Activated CD4-positive, alpha-beta T cell treated with anti-CD3 and anti-CD28 coated beads, Interleukin-2, amount 50 U/mL, for 1 hour (primary cell): ENCODE measurements around the gene CASKIN1.

Source experiments
- DNase-seq: peaks from one replicate; pipeline ENCODE4 v3.0.0-alpha.2; 2020

The CASKIN1 gene

DNA sequence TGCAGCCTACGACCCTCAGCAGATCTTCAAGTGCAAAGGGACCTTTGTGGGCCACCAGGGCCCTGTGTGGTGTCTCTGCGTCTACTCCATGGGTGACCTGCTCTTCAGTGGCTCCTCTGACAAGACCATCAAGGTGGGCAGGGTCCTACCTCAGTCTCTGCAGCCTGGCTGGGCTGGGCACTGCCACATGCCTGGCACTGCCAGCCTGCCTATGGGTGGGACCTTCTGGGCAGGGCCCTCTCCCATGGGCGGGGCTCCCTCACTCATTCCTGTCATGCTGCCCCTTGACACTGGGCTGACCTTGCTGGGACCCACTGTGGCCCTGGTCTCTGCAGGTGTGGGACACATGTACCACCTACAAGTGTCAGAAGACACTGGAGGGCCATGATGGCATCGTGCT is 22.5 kb downstream of the CASKIN1 start:
- no peak for DNase-seq

DNA sequence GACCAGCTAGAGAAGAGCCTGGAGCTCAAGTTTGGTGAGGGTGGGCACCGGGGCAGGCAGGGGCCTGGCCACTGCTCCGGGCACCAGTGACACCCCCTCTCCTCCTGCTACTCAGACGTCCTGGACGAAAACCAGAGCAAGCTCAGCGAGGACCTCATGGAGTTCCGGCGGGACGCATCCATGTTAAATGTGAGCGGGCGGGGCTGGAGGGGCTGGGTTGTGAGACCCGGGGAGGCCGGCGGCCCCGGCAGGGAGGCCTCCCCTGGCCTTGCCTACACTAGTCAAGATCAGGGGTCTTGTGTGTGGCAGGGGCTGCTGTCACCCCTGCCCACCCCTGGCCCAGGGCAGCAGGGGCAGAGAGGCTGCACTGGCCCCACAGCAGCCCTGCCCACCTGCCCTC is 23.0 kb downstream of the CASKIN1 start:
- DNase-seq, result no peak

DNA sequence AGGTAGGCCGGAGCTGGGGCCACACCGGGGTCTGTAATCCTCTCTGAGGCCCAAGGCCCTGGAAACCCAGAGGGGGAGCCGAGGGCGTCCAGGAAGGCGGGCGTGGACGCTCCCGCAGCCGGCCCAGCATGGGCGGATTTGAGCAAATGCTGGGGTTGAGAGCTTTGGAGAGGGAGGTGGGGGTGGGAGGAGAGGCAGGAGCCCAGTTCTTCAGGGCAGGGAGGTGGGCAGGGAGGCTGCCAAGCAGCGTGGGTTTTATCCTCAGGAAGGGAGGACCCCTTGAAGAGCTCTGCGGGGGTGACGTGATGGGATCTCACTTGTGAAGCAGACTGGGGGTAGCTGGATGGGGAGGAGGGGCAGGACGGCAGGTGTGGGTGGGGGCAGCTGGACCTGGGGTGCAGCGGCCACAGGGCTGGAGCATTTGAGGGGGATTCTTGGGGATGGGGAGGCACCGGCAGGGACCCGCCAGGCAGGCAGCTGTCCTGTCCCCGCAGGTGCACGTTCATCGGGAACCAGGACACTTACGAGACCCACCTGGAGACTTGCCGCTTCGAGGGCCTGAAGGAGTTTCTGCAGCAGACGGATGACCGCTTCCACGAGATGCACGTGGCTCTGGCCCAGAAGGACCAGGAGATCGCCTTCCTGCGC is 23.6 kb downstream of the CASKIN1 start:
- no peak for DNase-seq

DNA sequence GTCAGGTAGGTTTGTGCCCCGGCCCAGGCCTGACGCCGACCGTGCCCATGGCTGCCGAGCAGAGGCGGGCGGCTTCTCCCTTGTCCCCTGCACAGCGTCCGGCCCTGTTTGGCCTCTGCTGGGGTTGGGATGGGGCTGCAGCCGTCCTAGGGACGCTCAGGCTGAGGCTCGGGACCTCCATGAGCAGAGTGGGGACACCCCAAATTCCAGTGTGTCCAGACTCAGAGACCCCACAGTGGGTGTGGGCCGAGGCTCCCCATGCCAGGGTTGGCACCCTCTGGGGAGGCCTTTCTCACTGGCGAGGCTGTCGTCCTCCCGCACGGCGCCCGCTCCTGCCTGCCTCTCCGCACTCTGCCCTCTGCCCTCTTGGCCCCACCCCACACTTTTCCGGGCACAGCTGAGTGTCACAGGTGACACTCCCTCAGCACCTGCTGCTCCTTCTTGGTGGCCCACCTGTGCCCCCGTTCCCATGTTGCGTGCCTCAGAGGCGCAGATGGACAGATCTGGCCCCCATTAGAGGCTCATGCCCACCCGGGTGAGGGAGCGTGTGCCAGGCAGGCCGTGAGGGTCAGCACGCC is 24.7 kb downstream of the CASKIN1 start:
- DNase-seq, result no peak

DNA sequence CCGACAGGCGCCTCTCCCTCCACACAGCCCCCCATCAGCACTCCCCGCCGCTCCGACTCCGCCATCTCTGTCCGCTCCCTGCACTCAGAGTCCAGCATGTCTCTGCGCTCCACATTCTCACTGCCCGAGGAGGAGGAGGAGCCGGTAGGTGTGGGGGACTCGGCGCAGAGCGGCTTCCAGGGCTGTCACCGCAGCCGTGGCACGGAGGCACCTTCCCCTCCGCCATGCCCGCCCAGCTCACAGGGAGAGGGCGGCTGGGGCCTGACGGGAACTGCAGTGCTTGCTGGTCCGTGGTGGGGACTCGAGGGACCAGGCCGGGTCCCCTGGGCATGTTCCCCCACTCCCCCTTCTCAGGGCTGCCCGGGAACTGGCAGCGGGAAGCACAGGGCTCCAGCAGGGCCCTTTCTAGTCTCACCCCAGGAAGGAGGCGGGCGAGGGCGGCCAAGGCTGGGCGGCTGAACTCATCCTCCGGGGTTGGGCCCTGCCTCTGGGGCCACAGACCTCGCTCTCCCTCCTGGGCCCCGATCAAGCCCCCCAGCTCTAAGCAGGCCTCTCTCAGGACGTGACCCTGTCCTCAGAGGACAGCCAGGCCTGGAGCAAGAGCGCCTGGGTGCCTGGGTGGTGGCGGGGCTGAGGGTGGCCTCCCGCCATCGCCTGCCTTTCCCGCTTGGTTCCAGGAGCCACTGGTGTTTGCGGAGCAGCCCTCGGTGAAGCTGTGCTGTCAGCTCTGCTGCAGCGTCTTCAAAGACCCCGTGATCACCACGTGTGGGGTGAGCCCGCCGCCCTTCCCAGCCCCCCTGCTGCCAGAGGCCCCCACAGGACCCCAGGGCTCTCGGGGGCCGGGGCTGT is 25.6 kb downstream of the CASKIN1 start:
- no peak for DNase-seq

DNA sequence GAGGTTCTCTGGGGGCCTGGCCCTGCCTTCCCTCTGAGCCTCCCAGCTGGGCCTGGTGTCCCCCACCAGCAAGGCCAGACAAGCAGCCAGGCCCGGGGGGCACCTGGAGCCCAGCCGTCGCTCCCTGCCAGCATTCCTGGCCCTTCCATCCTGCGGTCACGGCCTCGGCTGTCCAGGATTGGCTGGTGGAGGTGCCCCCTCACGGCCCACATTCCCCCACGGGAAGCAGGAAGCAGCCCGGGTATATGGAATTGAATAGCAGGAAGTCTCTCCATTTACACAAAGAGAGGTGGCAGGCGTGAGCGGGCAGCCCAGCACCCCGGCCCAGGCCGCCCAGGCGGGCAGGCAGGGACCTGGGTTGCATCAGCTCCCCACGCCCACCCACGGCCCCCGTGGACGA is 26.3 kb downstream of the CASKIN1 start:
- DNase-seq, result no peak

DNA sequence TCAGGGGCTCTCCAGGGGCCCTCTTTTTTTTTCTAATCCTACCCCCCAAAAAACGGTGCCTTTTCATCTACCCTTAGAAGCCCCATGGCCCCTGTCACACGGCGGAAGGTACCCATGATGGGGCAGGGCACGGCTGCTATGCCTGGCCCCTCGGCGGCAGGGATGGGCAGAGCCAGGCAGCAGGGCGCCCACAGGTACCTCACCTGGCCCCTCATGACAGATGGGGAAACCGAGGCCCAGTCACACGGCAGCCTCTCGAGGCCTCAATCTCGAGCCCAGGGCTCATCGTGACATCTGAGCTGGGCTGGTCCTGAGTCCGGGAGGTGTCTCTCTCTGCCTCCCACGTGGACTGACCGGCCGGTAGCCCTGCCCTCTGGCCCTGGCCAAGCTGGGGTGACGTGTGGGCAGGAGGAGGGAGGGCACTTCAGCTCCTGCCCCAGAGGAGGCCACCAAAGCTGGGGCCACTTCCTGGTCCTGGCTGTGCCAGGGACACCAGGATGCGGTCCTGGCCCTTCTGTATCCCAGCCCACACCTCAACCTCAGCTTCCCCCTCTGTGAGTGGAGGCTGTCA is 29.3 kb downstream of the CASKIN1 start:
- no peak for DNase-seq

DNA sequence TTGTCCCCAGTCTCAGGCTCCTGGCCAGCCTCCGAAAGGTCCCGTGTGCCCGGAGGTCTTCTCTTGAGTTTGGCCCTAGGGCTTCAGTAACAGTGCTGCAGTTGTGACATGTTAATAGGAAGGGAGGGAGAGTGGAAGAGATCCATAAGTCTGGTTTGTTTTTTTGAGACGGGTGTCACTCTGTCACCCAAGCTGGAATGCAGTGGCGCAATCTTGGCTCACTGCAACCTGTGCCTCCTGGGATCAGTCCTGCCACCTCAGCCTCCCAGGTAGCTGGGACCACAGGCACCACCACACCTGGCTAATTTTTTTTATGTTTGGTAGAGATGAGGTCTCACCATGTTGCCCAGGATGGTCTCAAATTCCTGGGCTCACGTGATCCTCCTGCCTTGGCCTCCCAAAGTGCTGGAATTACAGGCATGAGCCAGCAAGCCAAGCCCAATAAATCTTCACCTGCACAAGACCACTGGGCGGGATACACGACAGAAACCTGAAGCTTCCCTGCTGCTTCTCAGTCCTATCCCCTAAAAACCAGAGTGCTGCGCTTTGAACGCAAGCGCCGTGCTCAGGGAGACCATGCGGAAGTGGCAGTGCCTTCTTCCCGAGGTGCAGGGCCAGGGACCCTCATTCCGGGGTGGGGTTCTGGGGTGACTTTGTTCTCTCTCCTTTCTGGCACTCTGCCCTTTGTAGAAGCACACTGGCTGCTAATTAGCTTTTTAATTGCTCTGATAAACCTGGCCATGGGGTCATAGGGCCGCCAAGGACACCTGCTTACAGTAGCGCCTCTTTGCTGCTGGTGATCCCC is 29.9 kb downstream of the CASKIN1 start:
- no peak for DNase-seq

DNA sequence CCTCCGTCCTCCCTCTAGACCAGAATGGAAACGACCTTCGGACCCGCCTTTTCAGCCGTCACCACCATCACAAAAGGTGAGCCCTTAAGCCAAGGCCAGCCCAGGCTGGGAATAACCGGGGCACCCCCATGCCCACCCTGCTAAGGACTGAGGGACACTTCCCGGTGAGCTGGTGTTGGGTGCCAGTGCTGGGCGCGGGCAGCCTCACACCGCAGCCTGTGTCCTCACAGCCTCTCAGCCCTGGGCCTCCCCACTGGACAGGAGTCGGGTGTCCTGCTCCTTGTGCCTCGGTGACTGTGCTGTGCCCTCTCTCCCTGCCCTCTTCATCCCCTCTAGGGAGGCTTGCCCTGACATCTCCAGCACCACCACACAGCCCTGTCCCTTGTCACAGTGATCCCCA is 30.5 kb downstream of the CASKIN1 start:
- DNase-seq, result no peak

DNA sequence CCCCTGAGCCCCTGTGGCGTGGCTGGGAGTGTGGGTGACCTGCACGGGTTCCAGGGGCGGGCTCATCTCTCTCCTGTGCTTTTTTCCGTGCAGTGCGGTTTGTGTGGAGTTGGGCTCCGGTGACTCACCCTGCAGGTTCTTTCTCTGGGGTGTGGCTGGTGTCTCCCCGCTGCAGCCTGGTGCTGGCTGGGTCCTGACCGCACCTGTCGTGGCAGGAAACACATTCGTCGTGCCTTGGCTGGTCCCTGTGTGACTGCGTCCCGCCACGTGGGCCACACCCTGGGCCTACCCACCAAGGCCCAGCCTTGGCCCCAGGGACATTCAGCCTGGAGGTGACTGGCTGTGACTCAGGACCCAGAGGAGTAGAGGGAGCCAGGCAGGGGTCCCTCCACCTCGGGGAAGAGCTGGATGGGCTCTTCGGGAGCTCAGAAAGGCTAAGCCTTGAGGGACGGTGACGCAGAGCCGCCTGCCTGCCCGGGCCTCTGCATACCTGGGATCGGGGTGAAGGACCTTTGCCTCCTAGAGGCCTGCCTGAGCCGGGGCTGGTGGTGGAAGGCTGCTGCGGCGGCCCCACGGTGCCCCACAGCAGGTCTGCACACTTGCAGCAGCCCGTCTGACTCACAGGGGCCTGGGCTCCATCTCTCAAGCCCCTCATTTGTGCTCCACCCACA is 33.1 kb downstream of the CASKIN1 start:
- DNase-seq, result no peak

DNA sequence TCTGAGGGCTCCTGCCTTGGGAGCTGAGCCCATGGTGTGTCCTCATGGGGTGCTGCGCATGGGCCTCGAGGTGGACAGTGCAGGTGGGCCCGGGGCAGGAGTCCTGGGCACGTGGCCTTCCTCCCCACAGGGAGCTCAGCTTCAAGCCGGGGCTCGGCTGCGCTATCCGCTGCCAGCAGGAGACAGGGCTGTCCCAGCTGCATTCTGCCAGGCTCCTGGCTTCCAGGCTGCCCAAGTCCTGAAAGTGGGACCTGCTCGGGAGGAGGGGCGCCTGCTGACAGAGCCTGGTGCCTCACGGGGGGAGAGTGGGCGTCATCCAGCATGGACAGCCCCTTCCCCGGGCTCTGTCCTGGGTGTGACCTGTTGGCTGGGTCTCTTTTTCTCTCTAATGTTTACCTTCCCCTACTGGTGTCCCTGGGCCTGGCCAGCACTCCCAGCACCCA is 33.7 kb downstream of the CASKIN1 start:
- DNase-seq, result no peak

DNA sequence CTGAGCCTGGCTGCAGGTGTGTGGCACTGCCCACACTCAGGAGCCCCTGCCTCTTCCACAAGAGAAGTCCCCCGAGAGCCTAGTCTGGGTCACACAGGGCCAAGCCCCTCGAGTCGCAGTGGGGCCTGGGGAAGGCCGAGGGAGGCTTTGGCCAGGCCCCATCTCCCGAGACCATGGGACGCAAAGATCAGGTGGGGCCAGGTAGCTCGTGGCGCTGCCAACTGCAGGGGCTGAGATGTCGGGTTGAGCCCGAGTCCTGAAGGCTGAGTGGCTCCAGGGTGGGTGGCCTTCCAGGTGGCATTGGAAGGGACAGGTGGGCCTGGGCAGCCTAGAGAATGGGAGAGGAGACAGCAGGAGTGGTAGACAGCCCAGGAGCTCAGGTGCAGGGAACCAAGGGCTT is 34.5 kb downstream of the CASKIN1 start:
- no peak for DNase-seq

DNA sequence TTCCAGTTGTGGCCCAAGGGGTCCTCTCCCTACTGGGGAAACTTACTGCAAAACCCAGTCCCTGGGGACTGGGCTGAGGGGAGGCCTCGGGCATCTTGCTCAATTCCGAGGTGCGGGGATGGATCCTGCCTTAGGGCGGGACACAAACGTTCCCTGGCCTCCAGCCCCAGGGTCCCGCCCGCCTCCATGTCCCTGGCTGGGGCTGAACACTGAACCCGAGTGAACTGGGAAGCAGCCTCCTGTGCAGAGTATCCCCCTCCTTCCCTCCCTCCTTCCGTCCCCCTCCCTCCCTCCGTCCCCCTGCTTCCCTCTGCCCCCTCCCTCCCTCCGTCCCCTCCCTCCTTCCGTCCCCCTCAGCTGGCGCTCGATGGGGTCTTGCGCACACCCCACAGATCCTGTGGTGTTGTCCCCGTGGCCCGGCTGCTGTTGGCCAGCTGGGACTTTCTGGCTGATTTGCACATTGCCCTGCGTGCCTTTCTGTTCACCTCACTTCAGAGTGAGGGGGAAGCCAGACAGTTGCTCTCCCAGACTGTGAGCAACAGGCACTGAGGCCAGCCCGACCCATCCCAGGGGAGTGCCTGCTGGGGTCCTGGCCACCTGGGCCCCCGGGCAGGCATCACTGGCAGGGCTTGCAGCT is 35.4 kb downstream of the CASKIN1 start:
- DNase-seq, result no peak

DNA sequence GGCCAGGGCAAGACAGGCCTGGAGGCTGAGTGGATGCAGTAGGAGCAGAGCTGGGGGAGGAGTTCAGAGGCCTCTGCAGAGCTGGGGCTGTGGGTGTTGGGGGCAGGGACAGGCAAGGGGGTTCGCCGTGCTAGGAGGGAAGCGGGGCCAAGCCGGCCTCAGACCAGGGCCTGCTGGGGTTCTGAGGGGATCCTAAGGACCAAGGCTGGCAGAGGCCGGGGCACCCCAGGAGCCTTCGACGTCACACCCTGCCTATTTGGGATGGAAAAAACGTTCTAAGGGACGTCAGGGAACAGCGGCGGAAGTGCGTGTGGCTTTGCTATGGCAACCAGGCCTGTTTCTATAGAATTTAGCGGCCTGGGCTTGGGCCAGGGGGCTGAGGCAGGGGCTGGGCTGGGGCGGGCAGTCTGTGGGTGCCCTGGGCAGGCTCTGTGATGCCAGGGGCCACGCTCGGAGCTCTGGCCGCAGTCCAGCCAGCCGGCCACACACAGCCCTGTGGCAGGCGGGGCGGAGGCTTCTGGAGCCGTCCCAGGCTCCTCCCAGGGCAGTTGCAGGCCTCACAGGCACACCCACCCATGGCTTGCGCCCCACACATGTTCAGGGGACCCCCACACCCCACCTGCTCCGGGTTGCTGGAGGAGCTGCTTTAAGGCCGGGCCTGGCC is 37.1 kb downstream of the CASKIN1 start:
- no peak for DNase-seq

DNA sequence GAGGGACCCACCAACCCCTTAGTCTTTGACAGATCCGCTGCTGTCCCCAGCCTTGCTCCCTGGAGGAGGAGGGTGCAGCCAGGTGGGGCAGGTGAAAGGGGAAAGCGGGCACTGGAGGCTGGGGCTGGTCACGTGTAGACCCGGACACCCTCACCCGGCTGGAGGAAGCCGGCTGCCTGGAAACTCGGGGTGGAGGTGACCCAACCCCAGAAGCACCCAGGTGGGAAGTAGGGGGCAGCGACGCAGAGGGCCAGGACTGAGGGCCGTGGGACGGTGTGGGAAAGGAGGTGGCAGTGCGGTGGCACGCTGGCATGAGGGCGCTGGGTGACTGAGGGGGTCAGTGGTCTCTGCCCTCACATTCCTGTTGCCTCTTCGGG is 38.2 kb downstream of the CASKIN1 start:
- no peak for DNase-seq

DNA sequence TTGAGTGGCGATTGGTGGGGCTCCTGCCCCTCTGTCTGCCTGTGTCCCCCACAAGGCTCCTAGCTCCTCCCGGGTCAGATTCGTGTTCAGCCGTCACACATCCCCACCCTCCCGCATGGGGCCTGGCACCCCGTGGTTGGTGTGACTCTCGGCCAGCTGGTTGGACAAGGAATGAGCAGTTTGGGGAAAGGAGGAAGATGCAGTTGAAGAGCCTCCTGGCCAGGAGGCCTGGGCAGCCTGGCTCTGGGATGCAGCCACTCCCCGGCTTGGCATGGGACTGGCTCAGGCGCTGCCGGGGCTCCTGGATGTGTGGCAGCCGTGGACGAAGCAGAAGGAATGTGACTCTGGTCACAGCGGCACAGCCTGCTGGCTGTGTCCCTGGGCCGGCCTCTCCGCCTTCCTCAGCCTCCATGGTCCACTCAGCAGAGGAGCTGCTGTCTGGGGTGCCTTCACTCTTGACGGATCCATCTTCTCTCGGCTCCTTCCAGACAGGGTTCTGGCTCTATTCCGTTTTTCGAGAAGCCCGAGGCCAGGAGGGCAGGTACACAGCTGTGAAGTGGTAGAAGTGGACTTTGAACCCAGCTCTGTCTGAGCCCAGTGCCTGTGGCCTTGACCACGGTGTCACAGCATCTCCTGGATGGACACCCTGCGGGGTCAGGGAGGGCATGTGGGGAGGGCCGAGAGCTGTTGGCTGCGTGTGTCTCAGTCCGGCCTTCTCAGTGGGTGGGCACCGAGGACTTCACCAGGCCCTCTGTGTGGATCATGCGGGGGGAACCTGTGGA is 38.7 kb downstream of the CASKIN1 start:
- DNase-seq, result no peak

DNA sequence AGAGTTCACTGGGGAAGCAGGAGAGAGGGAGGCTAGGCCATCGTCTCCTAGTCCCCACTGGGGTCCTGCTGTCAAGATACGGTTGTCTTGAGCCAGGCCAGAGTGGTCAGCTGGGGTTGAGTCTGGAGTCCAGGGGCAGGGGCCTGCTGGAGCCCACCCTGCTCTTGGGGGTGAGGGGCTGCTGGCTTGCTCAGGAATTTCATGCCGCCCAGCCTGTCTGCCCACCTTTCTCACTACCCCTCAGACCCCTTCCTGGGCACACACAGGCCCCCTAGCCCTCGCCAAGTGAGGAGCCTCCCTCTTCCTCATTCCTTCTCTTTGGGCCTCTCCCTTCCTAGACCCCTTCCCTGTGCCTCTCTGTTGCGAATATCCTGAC is 39.6 kb downstream of the CASKIN1 start:
- no peak for DNase-seq

DNA sequence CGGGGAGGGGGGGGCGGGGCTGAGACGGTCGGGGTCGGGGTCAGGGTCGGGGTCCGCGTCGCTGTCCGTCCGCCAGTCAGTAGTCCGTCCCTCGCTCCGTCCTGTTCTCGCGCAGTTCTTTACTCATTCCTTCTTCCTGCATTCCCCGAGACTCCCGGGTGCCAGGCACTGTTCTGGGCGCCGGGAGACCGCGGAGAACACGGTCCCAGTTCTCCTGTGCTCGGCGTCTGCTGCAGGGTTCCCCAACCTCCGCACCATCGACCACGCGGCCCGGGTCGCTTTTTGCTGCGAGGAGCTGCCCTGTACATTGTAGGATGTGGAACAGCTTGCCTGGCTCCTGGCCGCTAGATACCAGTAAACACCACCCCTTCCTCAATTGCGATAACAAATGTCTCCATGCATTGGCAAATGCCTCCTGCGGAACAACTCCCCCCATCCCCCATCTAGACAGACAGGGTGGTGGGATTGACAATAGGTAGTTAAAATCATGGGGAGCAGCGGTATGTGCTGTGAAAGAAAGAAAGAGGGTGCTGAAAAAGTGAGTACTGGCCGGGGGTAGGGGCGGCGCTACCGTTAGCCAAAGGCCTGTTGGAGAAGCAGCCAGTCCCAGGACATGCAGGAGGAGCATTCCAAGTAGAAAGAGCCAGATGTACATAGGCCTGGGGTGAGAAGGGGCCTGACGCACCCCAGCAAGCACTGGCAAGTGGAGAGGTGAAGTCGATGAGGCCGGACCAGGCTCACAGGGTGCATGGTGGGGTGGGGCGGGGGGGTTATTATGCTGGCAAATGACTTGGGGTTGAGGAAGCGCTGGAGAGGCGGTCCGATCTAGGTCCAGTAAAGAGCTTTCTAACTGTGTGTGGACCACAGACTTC is 40.2 kb downstream of the CASKIN1 start:
- DNase-seq, result no peak
